Duodenal mucosa (tissue), 2 donors: ENCODE measurements around the gene MLF2.

Experiments used
- H3K27ac ChIP-seq: one replicate; pipeline ENCODE4 v1.7.0; 2013; ENCODE audit warnings: low read depth, low read length
- H3K27me3 ChIP-seq, 2 donors: one replicate each; pipeline ENCODE4 v1.7.0; 2013; ENCODE audit warnings: low read length in 2 of 2, control low read depth in 1 of 2; ENCODE audit not compliant: insufficient read depth in 2 of 2, control insufficient read depth in 1 of 2
- H3K36me3 ChIP-seq, 2 donors: one replicate each; pipeline ENCODE4 v1.7.0; 2013; ENCODE audit warnings: low read length in 2 of 2, control low read depth in 1 of 2; ENCODE audit not compliant: insufficient read depth in 2 of 2, control insufficient read depth in 1 of 2
- H3K4me1 ChIP-seq, 2 donors: one replicate each; pipeline ENCODE4 v1.7.0; 2013; ENCODE audit warnings: low read length in 2 of 2, control low read depth in 1 of 2; ENCODE audit not compliant: insufficient read depth in 2 of 2, control insufficient read depth in 1 of 2
- H3K4me3 ChIP-seq, 2 donors: one replicate each; pipeline ENCODE4 v1.7.0; 2013; ENCODE audit warnings: low read length in 2 of 2, low read depth in 1 of 2
- H3K9ac ChIP-seq, 2 donors: one replicate each; pipeline ENCODE4 v1.7.0; 2013; ENCODE audit warnings: low read length in 2 of 2, low read depth in 1 of 2
- H3K9me3 ChIP-seq, 2 donors: one replicate each; pipeline ENCODE4 v1.7.0; 2013; ENCODE audit warnings: low read length in 2 of 2, control low read depth in 1 of 2; ENCODE audit not compliant: control insufficient read depth in 1 of 2

The MLF2 gene

GRCh38 chr12:6752921-6753771, at the start of gene MLF2:
Gene MLF2 (minus strand): TSS chr12:6753141. CDS start chr12:6752334, 807 bp downstream.
- peak within 1 kb of the TSS; percentile 98 for H3K27ac ChIP-seq
- H3K4me3 ChIP-seq = peak within 1 kb of the TSS; percentile 89 to 91
- peaks cover 22 to 34% of the 10 kb centered on the region in 2 donors for H3K36me3 ChIP-seq
- no peaks in the 10 kb centered on the region for H3K27me3 ChIP-seq
- no peaks in the 10 kb centered on the region for H3K9me3 ChIP-seq
- H3K9ac ChIP-seq = peak within 1 kb of the TSS; percentile 94 to 99
- H3K4me1 ChIP-seq = peaks cover 13 to 20% of the 10 kb centered on the region in 2 donors

GRCh38 chr12:6799147-6799546, 46.2 kb upstream of the MLF2 start:
- Histone ChIP-seq H3K9ac (no peak overlapping the region), H3K4me1 (no peaks in the 10 kb centered on the region), H3K27me3 (peaks cover 0 to 3% of the 10 kb centered on the region in 2 donors), H3K36me3 (peaks cover 0 to 5% of the 10 kb centered on the region in 2 donors), H3K27ac (no peak overlapping the region), H3K4me3 (no peak overlapping the region), H3K9me3 (no peaks in the 10 kb centered on the region)

- Histone ChIP-seq H3K36me3 (peaks cover 0 to 5% of the 10 kb centered on the region in 2 donors), H3K27me3 (peaks cover 0 to 3% of the 10 kb centered on the region in 2 donors), H3K9me3 (no peaks in the 10 kb centered on the region), H3K4me1 (peaks cover 0 to 7% of the 10 kb centered on the region in 2 donors), H3K4me3 (no peak overlapping the region), H3K9ac (no peak overlapping the region), H3K27ac (no peak overlapping the region)
Measured at GRCh38 chr12:6796576-6796975, 43.6 kb upstream of the MLF2 start.

GRCh38 chr12:6795088-6795487, 42.1 kb upstream of the MLF2 start:
- no peak overlapping the region for H3K9ac ChIP-seq
- no peaks in the 10 kb centered on the region for H3K9me3 ChIP-seq
- no peak overlapping the region for H3K27ac ChIP-seq
- peaks cover 0 to 7% of the 10 kb centered on the region in 2 donors for H3K4me1 ChIP-seq
- peaks cover 0 to 3% of the 10 kb centered on the region in 2 donors for H3K27me3 ChIP-seq
- peaks cover 0 to 5% of the 10 kb centered on the region in 2 donors for H3K36me3 ChIP-seq
- no peak overlapping the region for H3K4me3 ChIP-seq

- peak overlapping the region; percentile 19 to 43 for H3K4me3 ChIP-seq
- H3K9ac ChIP-seq = peak overlapping the region; percentile 6 to 43
- peaks cover 0 to 3% of the 10 kb centered on the region in 2 donors for H3K27me3 ChIP-seq
- peaks cover 0 to 19% of the 10 kb centered on the region in 2 donors for H3K4me1 ChIP-seq
- H3K36me3 ChIP-seq = peaks cover 0 to 5% of the 10 kb centered on the region in 2 donors
- no peak overlapping the region for H3K27ac ChIP-seq
- H3K9me3 ChIP-seq = no peaks in the 10 kb centered on the region
Measured at GRCh38 chr12:6792522-6793201, 39.7 kb upstream of the MLF2 start.

GRCh38 chr12:6791931-6792520, 39.1 kb upstream of the MLF2 start:
- peak overlapping the region; percentile 19 to 43 for H3K4me3 ChIP-seq

GRCh38 chr12:6790496-6791150, 37.7 kb upstream of the MLF2 start:
- Histone ChIP-seq H3K4me1 (peaks cover 0 to 19% of the 10 kb centered on the region in 2 donors), H3K4me3 (peak overlapping the region; percentile 9 to 53), H3K9me3 (no peaks in the 10 kb centered on the region), H3K9ac (peak overlapping the region in 1 of 2 donors; percentile 55), H3K27me3 (peaks cover 0 to 1% of the 10 kb centered on the region in 2 donors), H3K27ac (no peak overlapping the region), H3K36me3 (peaks cover 0 to 2% of the 10 kb centered on the region in 2 donors)

More at GRCh38 chr12:6791931-6792520, 39.1 kb upstream of the MLF2 start:
- Histone ChIP-seq H3K36me3 (peaks cover 0 to 5% of the 10 kb centered on the region in 2 donors), H3K9me3 (no peaks in the 10 kb centered on the region), H3K27ac (no peak overlapping the region), H3K27me3 (peaks cover 0 to 3% of the 10 kb centered on the region in 2 donors), H3K4me1 (peaks cover 0 to 19% of the 10 kb centered on the region in 2 donors), H3K9ac (peak overlapping the region; percentile 6 to 38)

- Histone ChIP-seq H3K9me3 (no peaks in the 10 kb centered on the region), H3K9ac (peak within 1 kb of the TSS; percentile 49 to 55)
Measured at GRCh38 chr12:6788972-6789924, 36.3 kb upstream of the MLF2 start, which contains the start of gene CD4. Gene CD4 (plus strand): TSS chr12:6789528. CDS start chr12:6800139, 10,611 bp downstream.

GRCh38 chr12:6787309-6787708, 34.4 kb upstream of the MLF2 start:
- Histone ChIP-seq H3K27me3 (no peaks in the 10 kb centered on the region), H3K27ac (no peak overlapping the region), H3K4me1 (peaks cover 0 to 16% of the 10 kb centered on the region in 2 donors), H3K4me3 (no peak overlapping the region), H3K9ac (no peak overlapping the region), H3K9me3 (no peaks in the 10 kb centered on the region), H3K36me3 (no peaks in the 10 kb centered on the region)

More at GRCh38 chr12:6788972-6789924, 36.3 kb upstream of the MLF2 start, which contains the start of gene CD4:
- Histone ChIP-seq H3K4me3 (peak within 1 kb of the TSS; percentile 65 to 69), H3K36me3 (no peaks in the 10 kb centered on the region), H3K4me1 (peaks cover 0 to 19% of the 10 kb centered on the region in 2 donors), H3K27me3 (no peaks in the 10 kb centered on the region), H3K27ac (peak within 1 kb of the TSS; percentile 8)
